Breast epithelium (tissue), 3 donors: Measurements from ENCODE around the gene P3H2.

ENCODE experiments used
- CTCF ChIP-seq, 3 donors: fragments of 450-650 bp; IDR thresholded peaks; one replicate each; pipeline ENCODE4 v1.5.1; 2016 to 2017; ENCODE audit warnings: antibody characterized with exemption in 3 of 3, mild to moderate bottlenecking in 3 of 3, moderate library complexity in 3 of 3
- POLR2A ChIP-seq: fragments of 450-650 bp; IDR thresholded peaks from one replicate; pipeline ENCODE4 v1.6.1; 2016; ENCODE audit warnings: antibody characterized with exemption, mild to moderate bottlenecking, moderate library complexity
- POLR2AphosphoS5 ChIP-seq, 3 donors: sonication (generic); formaldehyde crosslinking; IDR thresholded peaks; one replicate each; pipeline ENCODE4 v1.6.1; 2017; ENCODE audit warnings: antibody characterized with exemption in 3 of 3

- TF ChIP-seq CTCF (IDR thresholded peaks at IDR 0.05) (no peak), POLR2A (no peak), POLR2AphosphoS5 (IDR thresholded peaks at IDR 0.05) (no peak)
Measured at GRCh38 chr3:190060192-190060775, 60.4 kb downstream of the P3H2 start.
